OCI-LY7 (cell line): Measurements from ENCODE around the gene ADGRF3.

Source experiments
- EZH2phosphoT487 ChIP-seq: fragments of 200-600 bp; sonication (generic); IDR thresholded peaks from 2 replicates; pipeline ENCODE4 v1.6.1; 2018; ENCODE audit warnings: low read depth, borderline replicate concordance, mild to moderate bottlenecking, mixed run types, antibody characterized with exemption, low read length, moderate library complexity, mixed read lengths
- TF ChIP-seq, protein P1 (sequence below): fragments of 200-600 bp; sonication (generic); conservative IDR thresholded peaks from 2 replicates; pipeline ENCODE4 v1.5.1; 2014; ENCODE audit warnings: mild to moderate bottlenecking, antibody characterized with exemption, low read length, moderate library complexity, mixed read lengths

- TF ChIP-seq, protein P1, sequence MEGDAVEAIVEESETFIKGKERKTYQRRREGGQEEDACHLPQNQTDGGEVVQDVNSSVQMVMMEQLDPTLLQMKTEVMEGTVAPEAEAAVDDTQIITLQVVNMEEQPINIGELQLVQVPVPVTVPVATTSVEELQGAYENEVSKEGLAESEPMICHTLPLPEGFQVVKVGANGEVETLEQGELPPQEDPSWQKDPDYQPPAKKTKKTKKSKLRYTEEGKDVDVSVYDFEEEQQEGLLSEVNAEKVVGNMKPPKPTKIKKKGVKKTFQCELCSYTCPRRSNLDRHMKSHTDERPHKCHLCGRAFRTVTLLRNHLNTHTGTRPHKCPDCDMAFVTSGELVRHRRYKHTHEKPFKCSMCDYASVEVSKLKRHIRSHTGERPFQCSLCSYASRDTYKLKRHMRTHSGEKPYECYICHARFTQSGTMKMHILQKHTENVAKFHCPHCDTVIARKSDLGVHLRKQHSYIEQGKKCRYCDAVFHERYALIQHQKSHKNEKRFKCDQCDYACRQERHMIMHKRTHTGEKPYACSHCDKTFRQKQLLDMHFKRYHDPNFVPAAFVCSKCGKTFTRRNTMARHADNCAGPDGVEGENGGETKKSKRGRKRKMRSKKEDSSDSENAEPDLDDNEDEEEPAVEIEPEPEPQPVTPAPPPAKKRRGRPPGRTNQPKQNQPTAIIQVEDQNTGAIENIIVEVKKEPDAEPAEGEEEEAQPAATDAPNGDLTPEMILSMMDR: peak; percentile 60
- TF ChIP-seq EZH2phosphoT487: no peak
Observed at GRCh38 chr2:26316041-26316440, 30.5 kb downstream of the ADGRF3 start.
